Mucosa of descending colon (tissue), 3 donors: ENCODE results near the gene RFC3. TPM values are rescaled to one million over a fixed set of nuclear protein-coding genes. Genes with fewer than 3 reads are reported as not detected.

Experiments used
- ATAC-seq: fragments of 200-7000 bp; cut with Tn5 transposase; one replicate; pipeline ENCODE4 v1.9.1; 2020; ENCODE audit warnings: mild to moderate bottlenecking, moderate library complexity
- DNase-seq, 3 donors: peaks; one replicate each; pipeline ENCODE4 v3.0.0-alpha.2; 2020
- H3K36me3 ChIP-seq: fragments of 200-600 bp; one replicate; pipeline ENCODE4 v1.8.0; 2021; ENCODE audit warnings: low read depth, mild to moderate bottlenecking
- H3K4me1 ChIP-seq: fragments of 200-600 bp; one replicate; pipeline ENCODE4 v1.8.0; 2021; ENCODE audit warnings: low read depth, mild to moderate bottlenecking
- H3K4me3 ChIP-seq: fragments of 200-600 bp; one replicate; pipeline ENCODE4 v1.8.0; 2021; ENCODE audit warnings: mild to moderate bottlenecking
- H3K9me3 ChIP-seq: fragments of 200-600 bp; one replicate; pipeline ENCODE4 v1.8.0; 2021; ENCODE audit warnings: mild to moderate bottlenecking
- CTCF ChIP-seq: fragments of 200-600 bp; IDR thresholded peaks from one replicate; pipeline ENCODE4 v1.8.0; 2022; ENCODE audit warnings: antibody characterized with exemption, mild to moderate bottlenecking
- intact Hi-C, 2 donors: fragments of 100-400 bp; cut with DNase I in 1 of 2; cut with micrococcal nuclease in 1 of 2; formaldehyde crosslinking; loops; one replicate each; pipeline versions ENCODE4 v1.11.0 to v1.11.1; 2022; cut with DNase I, micrococcal nuclease
- total RNA-seq, 3 donors: library from RNA; stranded (reverse); fragmentation: NEBNext Ultra II Directional in 2 of 3; extraction: Animal tissue kit (Norgen Biotek cat#: 25700) in 2 of 3; gene quantifications; one replicate each; pipeline versions ENCODE4 v1.2.1 to v1.2.4, GENCODE V29; 2021 to 2023
- donor health status: DM: no; HTN: no; CAD: no; lungs with moderate emphysema.
- donor health status: DM: no; HTN: no; CAD: no.
- donor health status: DM: no; HTN: yes; CAD: no.

RFC3 gene
- total RNA-seq, 3 donors from 2014 or later = 4.1 to 11.0 (median 5.4) TPM

GRCh38 chr13:33875618-33876401 lies 57.9 kb downstream of the RFC3 start:
- no peaks in the 10 kb centered on the region for H3K36me3 ChIP-seq
- no peak for DNase-seq

GRCh38 chr13:33876716-33877394 lies 58.9 kb downstream of the RFC3 start:
- Histone ChIP-seq H3K4me1 (no peaks in the 10 kb centered on the region), H3K4me3 (no peak overlapping the region), H3K9me3 (no peaks in the 10 kb centered on the region), H3K36me3 (no peaks in the 10 kb centered on the region)
- DNase-seq (no peak), ATAC-seq (no peak)
- intact Hi-C loops = no loop called here
- TF ChIP-seq CTCF = no peak

More at GRCh38 chr13:33875618-33876401, 57.9 kb downstream of the RFC3 start:
- no peak for ATAC-seq
- H3K4me1 ChIP-seq = no peaks in the 10 kb centered on the region
- no peak for TF ChIP-seq CTCF
- no peaks in the 10 kb centered on the region for H3K9me3 ChIP-seq
- H3K4me3 ChIP-seq = no peak overlapping the region
- intact Hi-C loops = no loop called here

GRCh38 chr13:33879118-33879517 lies 61.2 kb downstream of the RFC3 start:
- no peak for ATAC-seq
- Histone ChIP-seq H3K4me1 (no peaks in the 10 kb centered on the region), H3K4me3 (no peak overlapping the region), H3K36me3 (no peaks in the 10 kb centered on the region), H3K9me3 (no peaks in the 10 kb centered on the region)
- DNase-seq = no peak
- TF ChIP-seq CTCF = no peak
- intact Hi-C loops = no loop called here

GRCh38 chr13:33882804-33883203 lies 64.9 kb downstream of the RFC3 start:
- Histone ChIP-seq H3K36me3 (no peaks in the 10 kb centered on the region), H3K4me1 (no peaks in the 10 kb centered on the region), H3K9me3 (no peaks in the 10 kb centered on the region), H3K4me3 (no peak overlapping the region)
- ATAC-seq (no peak), DNase-seq (no peak)
- intact Hi-C loops = no loop called here
- no peak for TF ChIP-seq CTCF

GRCh38 chr13:33884531-33885220 lies 66.7 kb downstream of the RFC3 start:
- no peak overlapping the region for H3K4me3 ChIP-seq
- no peaks in the 10 kb centered on the region for H3K36me3 ChIP-seq
- intact Hi-C loops = no loop called here
- no peak for TF ChIP-seq CTCF
- ATAC-seq = no peak
- no peaks in the 10 kb centered on the region for H3K4me1 ChIP-seq
- no peaks in the 10 kb centered on the region for H3K9me3 ChIP-seq
- no peak for DNase-seq
